ENCODE results near the gene DDX39A. TPM values are rescaled to one million over a fixed set of nuclear protein-coding genes. Genes with fewer than 3 reads are reported as not detected.
"Not testable (repeated sequence)": the region's sequence is repeated elsewhere in the genome, so short reads cannot be mapped to it uniquely, and the experiment has no call there.

DDX39A gene
- total and polyA plus RNA-seq, 8 donors = 37.1 to 298 (median 110) TPM

DNA sequence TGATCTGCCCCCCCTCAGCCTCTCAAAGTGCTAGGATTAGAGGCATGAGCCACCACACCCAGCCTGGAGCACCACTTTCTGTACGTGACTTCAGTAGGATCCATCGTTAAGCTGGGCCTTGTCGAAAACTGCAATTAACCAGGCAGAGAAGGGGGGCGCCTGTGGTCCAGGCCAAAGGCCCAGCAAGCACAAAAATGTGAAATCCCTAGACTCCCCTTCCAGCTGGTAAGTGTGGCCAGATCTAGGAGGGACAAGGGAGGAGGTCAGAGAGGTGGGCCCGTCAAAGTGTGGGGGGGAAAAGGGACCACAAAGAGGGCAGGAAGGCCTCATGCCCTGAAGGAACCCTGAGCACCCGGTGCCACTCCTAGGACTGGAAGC, 13.8 kb downstream of the DDX39A start:
- H3K27me3 ChIP-seq = no peaks in the 10 kb centered on the region
- WGBS, 5 donors = 79 to 89% (median 81%) methylated on average over 6 of the region's 6 CpGs
- peaks cover 4 to 52% (median 29%) of the 10 kb centered on the region in 4 donors for H3K4me1 ChIP-seq
- TF ChIP-seq, protein P1, sequence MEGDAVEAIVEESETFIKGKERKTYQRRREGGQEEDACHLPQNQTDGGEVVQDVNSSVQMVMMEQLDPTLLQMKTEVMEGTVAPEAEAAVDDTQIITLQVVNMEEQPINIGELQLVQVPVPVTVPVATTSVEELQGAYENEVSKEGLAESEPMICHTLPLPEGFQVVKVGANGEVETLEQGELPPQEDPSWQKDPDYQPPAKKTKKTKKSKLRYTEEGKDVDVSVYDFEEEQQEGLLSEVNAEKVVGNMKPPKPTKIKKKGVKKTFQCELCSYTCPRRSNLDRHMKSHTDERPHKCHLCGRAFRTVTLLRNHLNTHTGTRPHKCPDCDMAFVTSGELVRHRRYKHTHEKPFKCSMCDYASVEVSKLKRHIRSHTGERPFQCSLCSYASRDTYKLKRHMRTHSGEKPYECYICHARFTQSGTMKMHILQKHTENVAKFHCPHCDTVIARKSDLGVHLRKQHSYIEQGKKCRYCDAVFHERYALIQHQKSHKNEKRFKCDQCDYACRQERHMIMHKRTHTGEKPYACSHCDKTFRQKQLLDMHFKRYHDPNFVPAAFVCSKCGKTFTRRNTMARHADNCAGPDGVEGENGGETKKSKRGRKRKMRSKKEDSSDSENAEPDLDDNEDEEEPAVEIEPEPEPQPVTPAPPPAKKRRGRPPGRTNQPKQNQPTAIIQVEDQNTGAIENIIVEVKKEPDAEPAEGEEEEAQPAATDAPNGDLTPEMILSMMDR (IDR thresholded peaks at IDR 0.05) = no peak
- TF ChIP-seq POLR2AphosphoS5 (IDR thresholded peaks at IDR 0.05) (no peak), POLR2A (IDR thresholded peaks at IDR 0.05) (no peak), EP300 (IDR thresholded peaks at IDR 0.05) (no peak)
- peak overlapping the region in 3 of 4 donors; percentile 28 to 35 (median 32) for H3K4me3 ChIP-seq
- intact Hi-C loops (cut with DNase I; ENCODE audit: low total_unique reads) = no loop called here
- peaks cover 72 to 98% (median 97%) of the 10 kb centered on the region in 4 donors for H3K36me3 ChIP-seq
- no peaks in the 10 kb centered on the region for H3K9me3 ChIP-seq
- DNase-seq = peak in 1 of 2 donors; percentile 37
- peak overlapping the region; percentile 63 to 85 (median 82) for H3K27ac ChIP-seq

DNA sequence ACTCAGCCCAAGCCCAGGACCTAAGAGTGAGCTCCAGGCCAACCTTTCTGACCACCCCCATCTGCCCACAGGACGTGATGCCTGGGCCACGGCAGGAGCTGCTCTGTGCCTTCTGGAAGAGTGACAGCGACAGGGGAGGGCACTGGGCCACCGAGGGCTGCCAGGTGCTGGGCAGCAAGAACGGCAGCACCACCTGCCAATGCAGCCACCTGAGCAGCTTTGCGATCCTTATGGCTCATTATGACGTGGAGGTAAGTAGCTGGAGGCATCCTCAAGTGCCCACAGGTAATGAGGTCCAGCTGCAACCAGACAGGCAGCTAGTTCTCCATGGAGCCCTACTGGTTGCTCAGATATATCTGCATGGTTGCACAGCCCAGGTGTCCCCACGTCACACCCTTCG, 14.8 kb downstream of the DDX39A start:
- TF ChIP-seq POLR2A (IDR thresholded peaks at IDR 0.05) (no peak), POLR2AphosphoS5 (IDR thresholded peaks at IDR 0.05) (no peak), EP300 (IDR thresholded peaks at IDR 0.05) (no peak)
- TF ChIP-seq, protein P1 (IDR thresholded peaks at IDR 0.05) = no peak
- Histone ChIP-seq H3K4me3 (no peak overlapping the region), H3K4me1 (peaks cover 4 to 42% (median 29%) of the 10 kb centered on the region in 4 donors), H3K27ac (no peak overlapping the region), H3K36me3 (peaks cover 64 to 98% (median 95%) of the 10 kb centered on the region in 4 donors), H3K9me3 (no peaks in the 10 kb centered on the region), H3K27me3 (no peaks in the 10 kb centered on the region)
- no peak for DNase-seq
- WGBS, 5 donors = 66 to 76% (median 73%) methylated on average over 7 to 9 of the region's 9 CpGs
- intact Hi-C loops (cut with DNase I; ENCODE audit: low total_unique reads) = no loop called here

DNA sequence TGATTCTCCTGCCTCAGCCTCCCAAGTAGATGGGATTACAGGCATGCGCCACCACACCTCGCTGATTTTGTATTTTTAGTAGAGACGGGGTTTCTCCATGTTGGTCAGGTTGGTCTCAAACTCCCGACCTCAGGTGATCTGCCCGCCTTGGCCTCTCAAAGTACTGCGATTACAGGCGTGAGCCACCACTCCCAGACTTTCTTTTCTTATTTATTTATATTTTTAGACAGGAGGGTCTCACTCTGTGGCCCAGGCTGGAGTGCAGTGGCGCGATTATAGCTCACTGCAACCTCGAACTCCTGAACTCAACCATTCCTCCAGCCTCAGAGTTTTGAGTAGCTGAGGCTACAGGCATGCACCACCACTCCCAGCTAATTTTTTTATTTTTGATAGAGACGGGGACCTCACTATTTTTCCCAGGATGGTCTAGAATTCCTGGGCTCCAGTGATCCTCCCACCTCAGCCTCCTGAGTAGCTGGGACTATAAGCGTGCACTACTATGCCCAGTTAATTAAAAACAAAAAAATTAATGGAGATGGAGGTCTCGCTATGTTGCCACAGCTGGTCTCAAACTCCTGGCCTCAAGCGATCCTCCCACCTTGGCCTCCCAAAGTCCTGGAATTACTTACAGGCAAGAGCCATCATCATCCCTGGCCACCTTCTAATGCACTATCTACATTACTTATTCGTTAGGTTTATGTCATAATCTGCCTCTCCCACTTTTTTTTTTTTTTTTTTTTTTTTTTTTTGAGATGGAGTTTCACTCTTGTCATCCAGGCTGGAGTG, 15.8 kb downstream of the DDX39A start:
- intact Hi-C loops (cut with DNase I; ENCODE audit: low total_unique reads); H3K4me3 ChIP-seq; H3K27me3 ChIP-seq; DNase-seq; H3K9me3 ChIP-seq: not testable (repeated sequence)
- H3K36me3 ChIP-seq = peaks cover 58 to 97% (median 95%) of the 10 kb centered on the region in 4 donors
- WGBS, 5 donors = 92 to 96% (median 93%) methylated on average over 15 of the region's 15 CpGs
- peak overlapping the region in 1 of 5 donors; percentile 49 for H3K27ac ChIP-seq
- peaks cover 4 to 32% (median 25%) of the 10 kb centered on the region in 4 donors for H3K4me1 ChIP-seq

DNA sequence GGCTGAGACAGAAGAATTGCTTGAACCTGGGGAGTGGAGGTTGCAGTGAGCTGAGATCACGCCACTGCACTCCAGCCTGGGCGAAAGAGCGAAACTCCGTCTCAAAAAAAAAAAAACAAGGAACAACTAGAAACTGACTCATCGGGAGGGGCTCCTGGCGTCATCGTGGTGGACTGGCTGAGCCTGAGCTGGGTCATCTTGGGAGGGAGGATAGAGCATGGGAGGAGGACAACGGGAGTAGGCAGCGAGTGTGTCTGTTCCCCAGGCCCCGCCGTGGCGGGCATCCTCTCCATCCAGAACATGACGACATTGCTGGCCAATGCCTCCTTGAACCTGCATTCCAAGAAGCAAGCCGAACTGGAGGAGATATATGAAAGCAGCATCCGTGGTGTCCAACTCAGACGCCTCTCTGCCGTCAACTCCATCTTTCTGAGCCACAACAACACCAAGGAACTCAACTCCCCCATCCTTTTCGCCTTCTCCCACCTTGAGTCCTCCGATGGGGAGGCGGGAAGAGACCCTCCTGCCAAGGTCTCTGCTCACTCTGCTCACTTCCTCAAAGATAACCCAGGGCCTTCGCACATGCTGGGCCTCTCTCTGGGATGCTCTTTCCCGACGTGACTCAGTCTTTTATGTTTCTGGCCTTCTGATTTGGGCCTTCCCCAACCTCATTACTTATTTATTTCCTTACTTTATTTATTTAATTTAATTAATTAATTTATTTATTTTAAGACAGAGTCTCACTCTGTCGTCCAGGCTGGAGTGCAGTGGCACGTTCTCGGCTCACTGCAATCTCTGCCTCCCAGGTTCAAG, 16.6 kb downstream of the DDX39A start:
- WGBS, 5 donors = 75 to 87% (median 76%) methylated on average over 22 to 26 of the region's 26 CpGs
- H3K9me3 ChIP-seq = no peaks in the 10 kb centered on the region
- intact Hi-C loops (cut with DNase I; ENCODE audit: low total_unique reads) = no loop called here
- DNase-seq = peak; percentile 43 to 51
- H3K27ac ChIP-seq = peak overlapping the region in 4 of 5 donors; percentile 30 to 53 (median 44)
- TF ChIP-seq POLR2A (IDR thresholded peaks at IDR 0.05) = no peak
- TF ChIP-seq EP300 (IDR thresholded peaks at IDR 0.05) = no peak
- TF ChIP-seq, protein P1 (IDR thresholded peaks at IDR 0.05) = no peak
- no peak for TF ChIP-seq POLR2AphosphoS5 (IDR thresholded peaks at IDR 0.05)
- no peak overlapping the region for H3K4me3 ChIP-seq
- peaks cover 4 to 24% (median 18%) of the 10 kb centered on the region in 4 donors for H3K4me1 ChIP-seq
- H3K36me3 ChIP-seq = peaks cover 54 to 94% (median 92%) of the 10 kb centered on the region in 4 donors
- H3K27me3 ChIP-seq = no peaks in the 10 kb centered on the region

Data from stomach (tissue), 9 donors.